ENCODE data around the gene EXOC6B. TPM values are rescaled to one million over a fixed set of nuclear protein-coding genes. Genes with fewer than 3 reads are reported as not detected.
"Not testable (repeated sequence)": the region's sequence is repeated elsewhere in the genome, so short reads cannot be mapped to it uniquely, and the experiment has no call there.

EXOC6B gene
- total RNA-seq, 4 donors from 2014 or later: 54.9 to 93.7 (median 64.6) TPM

- Histone ChIP-seq H3K36me3 (no peaks in the 10 kb centered on the region), H3K27ac (no peak overlapping the region), H3K4me1 (peaks cover 0 to 8% (median 0%) of the 10 kb centered on the region in 4 donors), H3K9me3 (no peaks in the 10 kb centered on the region), H3K27me3 (no peaks in the 10 kb centered on the region), H3K4me3 (no peak overlapping the region)
- no peak for DNase-seq
- TF ChIP-seq, protein P1, sequence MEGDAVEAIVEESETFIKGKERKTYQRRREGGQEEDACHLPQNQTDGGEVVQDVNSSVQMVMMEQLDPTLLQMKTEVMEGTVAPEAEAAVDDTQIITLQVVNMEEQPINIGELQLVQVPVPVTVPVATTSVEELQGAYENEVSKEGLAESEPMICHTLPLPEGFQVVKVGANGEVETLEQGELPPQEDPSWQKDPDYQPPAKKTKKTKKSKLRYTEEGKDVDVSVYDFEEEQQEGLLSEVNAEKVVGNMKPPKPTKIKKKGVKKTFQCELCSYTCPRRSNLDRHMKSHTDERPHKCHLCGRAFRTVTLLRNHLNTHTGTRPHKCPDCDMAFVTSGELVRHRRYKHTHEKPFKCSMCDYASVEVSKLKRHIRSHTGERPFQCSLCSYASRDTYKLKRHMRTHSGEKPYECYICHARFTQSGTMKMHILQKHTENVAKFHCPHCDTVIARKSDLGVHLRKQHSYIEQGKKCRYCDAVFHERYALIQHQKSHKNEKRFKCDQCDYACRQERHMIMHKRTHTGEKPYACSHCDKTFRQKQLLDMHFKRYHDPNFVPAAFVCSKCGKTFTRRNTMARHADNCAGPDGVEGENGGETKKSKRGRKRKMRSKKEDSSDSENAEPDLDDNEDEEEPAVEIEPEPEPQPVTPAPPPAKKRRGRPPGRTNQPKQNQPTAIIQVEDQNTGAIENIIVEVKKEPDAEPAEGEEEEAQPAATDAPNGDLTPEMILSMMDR (IDR thresholded peaks at IDR 0.05): no peak
- TF ChIP-seq POLR2A (IDR thresholded peaks at IDR 0.05): no peak
These were observed 263.2 kb downstream of the EXOC6B start for GRCh38 chr2:72562451-72563153.

DNA sequence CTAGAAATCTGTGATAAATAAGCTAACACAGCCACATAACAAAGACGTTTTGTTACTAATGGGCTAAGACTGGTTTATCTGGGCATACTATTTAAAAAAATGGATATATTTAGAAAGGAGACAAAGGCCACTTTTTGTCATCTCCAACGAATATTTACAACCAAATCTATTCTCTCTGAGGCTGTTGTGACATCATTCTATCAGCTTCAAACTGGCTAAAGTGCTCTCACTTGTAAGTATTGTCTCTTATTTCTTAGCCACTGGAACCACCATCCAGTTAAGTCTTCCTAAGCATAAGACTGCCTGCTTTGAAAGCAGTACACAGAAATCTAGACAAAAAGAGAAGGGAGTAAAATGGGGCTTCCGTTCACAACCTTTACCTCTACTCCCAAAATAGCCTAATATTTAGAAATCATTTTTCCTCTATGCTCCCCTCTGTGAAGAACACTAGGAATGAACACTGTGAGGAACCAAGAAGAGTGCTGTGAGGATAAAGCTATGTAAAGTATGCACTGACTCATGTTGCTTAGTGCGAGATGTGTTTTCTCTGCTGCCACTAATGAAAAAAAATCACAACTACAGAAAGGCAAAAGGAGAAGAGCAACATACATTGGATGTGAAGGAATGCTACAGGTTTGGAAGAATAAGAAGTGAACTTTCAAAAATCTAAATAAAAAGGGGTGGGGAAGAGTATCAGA, 264.1 kb downstream of the EXOC6B start:
- no peak for DNase-seq
- peaks cover 0 to 8% (median 0%) of the 10 kb centered on the region in 4 donors for H3K4me1 ChIP-seq
- H3K27ac ChIP-seq: peak overlapping the region in 1 of 4 donors; percentile 48
- TF ChIP-seq, protein P1 (IDR thresholded peaks at IDR 0.05): no peak
- no peak for TF ChIP-seq POLR2A (IDR thresholded peaks at IDR 0.05)
- no peak overlapping the region for H3K4me3 ChIP-seq
- H3K36me3 ChIP-seq: no peaks in the 10 kb centered on the region
- no peaks in the 10 kb centered on the region for H3K27me3 ChIP-seq
- no peaks in the 10 kb centered on the region for H3K9me3 ChIP-seq

DNA sequence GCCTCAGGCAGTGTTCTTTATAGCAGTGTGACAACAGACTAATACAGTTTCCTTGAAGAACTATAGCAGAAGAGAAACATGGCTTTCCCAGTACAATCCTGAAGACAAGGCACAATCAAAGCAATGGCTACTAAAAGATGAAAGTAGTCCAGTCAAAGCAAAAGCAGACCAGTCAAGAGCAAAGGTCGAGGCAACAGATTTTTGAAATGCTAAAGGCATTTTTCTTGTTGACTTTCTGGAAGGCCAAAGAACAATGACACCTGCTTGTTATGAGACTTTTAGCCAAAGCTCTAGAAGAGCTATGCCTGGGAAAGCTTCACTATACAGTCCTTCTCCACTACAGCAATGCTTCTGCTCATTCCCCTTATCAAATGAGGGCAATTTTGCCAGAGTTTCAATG, 269.9 kb downstream of the EXOC6B start:
- H3K4me3 ChIP-seq: no peak overlapping the region
- H3K27me3 ChIP-seq: no peaks in the 10 kb centered on the region
- H3K9me3 ChIP-seq: no peaks in the 10 kb centered on the region
- no peaks in the 10 kb centered on the region for H3K4me1 ChIP-seq
- TF ChIP-seq POLR2A (IDR thresholded peaks at IDR 0.05): no peak
- TF ChIP-seq, protein P1 (IDR thresholded peaks at IDR 0.05): no peak
- DNase-seq: no peak
- H3K36me3 ChIP-seq: no peaks in the 10 kb centered on the region
- H3K27ac ChIP-seq: no peak overlapping the region

- not testable (repeated sequence) for H3K27me3 ChIP-seq, H3K4me3 ChIP-seq, H3K9me3 ChIP-seq, H3K36me3 ChIP-seq, DNase-seq, H3K4me1 ChIP-seq, H3K27ac ChIP-seq
These were observed 270.5 kb downstream of the EXOC6B start for GRCh38 chr2:72555363-72555762.

DNA sequence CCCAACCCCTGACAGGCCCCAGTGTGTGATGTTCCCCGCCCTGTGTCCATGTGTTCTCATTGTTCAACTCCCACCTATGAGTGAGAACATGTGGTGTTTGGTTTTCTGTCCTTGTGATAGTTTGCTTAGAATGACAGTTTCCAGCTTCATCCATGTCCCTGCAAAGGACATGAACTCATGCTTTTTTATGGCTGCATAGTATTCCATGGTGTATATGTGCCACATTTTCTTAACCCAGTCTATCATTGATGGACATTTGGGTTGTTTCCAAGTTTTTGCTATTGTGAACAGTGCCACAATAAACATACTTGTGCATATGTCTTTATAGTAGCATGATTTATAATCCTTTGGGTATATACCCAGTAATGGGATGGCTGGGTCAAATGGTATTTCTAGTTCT, 270.9 kb downstream of the EXOC6B start:
- DNase-seq, H3K9me3 ChIP-seq, H3K27me3 ChIP-seq, H3K4me1 ChIP-seq, H3K27ac ChIP-seq, H3K36me3 ChIP-seq, H3K4me3 ChIP-seq: not testable (repeated sequence)

GRCh38 chr2:72554381-72554780, 271.5 kb downstream of the EXOC6B start:
- Histone ChIP-seq H3K27me3 (no peaks in the 10 kb centered on the region), H3K4me3 (no peak overlapping the region), H3K27ac (no peak overlapping the region), H3K4me1 (no peaks in the 10 kb centered on the region), H3K9me3 (no peaks in the 10 kb centered on the region), H3K36me3 (no peaks in the 10 kb centered on the region)
- TF ChIP-seq, protein P1 (IDR thresholded peaks at IDR 0.05): no peak
- no peak for TF ChIP-seq POLR2A (IDR thresholded peaks at IDR 0.05)
- no peak for DNase-seq
